HG03469 (cell line): Measurements from ENCODE around the gene TMEM72.

Source experiments
- ATAC-seq: cut with Tn5 transposase; IDR thresholded peaks from one replicate; pipeline ENCODE4 v1.9.1; 2021; ENCODE audit warnings: mild to moderate bottlenecking, moderate library complexity, moderate number of reproducible peaks; ENCODE audit not compliant: unreplicated experiment

Gene TMEM72

DNA sequence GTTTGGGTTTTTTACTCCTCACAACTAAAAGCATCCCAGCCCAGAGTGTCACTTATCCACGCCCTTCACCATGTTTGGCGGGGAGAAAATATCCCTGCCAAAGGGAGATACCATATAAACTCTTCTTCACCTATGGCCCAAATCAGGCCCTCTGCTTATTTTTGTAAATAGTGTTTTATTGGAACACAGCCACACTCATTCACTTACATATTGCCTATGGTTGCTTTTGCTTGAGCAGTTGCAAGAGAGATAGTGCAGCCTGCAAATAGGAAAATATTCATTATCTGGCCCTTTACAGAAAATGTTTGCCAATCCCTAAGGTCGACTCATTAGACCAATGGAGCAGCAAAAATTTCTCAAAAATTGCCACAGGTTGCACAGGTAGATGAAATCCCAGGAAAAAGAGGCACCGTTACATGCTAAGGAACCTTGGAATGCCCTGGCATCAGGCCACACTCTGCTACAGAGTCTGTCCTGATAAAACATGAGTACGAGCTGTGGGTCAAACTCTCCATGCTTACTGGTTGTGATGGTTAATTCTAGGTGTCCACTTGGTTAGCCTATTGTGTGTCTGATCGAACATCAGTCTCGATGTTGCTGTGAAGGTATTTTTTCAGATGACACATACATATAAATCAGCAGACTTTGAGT is 40.6 kb downstream of the TMEM72 start:
- no peak for ATAC-seq

DNA sequence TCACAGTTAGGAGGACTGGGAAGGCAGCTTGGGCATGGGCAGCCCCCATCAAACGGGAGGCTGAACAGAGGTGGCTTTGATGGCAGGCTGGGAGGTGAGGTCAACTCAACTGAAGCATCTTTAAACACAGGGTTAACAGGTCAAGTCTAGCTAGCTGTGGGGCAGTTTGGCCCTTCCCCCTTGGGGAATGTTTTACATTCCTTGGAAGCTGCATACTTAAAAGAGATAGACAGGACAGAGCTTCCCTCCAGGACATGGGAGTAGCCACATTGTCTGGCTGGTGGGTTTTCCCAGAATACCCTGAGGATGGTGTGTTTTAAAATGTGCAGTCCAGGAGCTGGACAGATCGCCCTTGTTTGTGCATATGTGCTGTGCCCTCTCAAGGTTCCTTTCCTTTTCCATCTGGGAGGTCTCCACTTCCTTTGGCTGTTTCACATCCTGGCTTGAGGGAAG is 41.7 kb downstream of the TMEM72 start:
- no peak for ATAC-seq

DNA sequence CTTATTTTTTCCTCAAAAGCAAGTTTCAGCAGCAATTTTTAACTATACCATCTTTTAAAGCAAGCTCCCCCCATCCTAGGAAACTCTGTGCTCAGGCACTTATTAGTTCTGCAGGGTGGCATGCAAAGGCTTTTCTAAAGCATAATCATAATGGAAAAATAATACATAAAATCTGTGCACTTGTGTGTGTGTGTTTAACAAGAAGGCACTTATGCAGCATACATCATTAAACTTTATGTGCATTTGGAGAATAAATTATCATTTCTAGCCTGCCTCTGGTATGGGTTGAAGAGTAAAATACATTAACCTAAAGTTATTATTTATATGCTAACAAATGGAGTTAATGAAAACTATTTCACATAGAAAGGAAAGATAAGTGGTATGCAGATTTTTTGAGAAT is 42.9 kb downstream of the TMEM72 start:
- ATAC-seq: no peak

DNA sequence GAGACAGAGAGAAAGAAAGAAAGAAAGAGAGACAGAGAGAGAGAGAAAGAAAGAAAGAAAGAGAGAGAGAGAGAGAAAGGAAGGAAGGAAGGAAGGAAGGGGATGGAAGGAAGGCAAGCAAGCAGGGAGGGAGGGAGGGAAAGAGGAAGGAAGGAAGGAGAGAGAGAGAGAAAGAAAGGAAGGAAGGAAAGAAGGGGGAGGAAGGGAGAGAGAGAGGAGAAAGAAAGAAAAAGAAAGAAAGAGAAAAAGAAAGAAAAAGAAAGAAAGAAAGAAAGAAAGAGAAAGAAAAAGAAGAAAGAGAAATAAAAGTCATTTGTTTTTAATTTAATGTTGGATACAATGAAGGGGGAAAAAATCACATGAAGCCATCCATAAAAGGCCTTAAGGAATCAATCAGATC is 43.8 kb downstream of the TMEM72 start:
- ATAC-seq: no peak

DNA sequence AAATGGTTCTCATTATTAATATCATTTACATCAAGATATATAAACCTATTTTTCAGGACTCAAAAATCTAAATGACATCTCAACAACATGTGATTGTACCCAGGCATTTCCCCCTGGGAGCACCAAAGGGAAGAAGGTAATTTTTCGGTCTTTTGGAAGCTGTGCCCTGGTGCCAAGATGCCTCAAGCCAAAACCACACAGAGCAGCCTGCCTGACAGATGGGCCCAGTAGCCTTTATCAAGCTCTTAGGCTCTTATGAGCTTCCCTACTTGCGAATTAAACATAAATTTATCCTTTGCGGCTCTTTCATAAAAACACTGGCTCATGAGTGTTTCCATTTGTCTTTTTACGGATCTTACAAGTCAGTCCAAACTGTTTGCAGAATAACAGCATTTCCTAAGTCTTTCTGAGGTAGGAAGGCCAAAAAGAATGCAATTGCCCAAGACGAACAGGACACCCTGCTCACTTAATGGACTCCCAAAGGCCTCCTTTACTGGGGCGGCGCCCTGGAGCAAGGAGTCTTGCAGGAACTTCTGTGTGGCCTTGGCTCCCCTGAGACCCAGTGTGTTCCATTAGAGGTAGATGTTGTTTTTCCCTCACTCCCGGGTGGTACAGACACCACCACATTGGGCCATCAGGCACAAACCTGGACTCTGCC is 44.4 kb downstream of the TMEM72 start:
- no peak for ATAC-seq

DNA sequence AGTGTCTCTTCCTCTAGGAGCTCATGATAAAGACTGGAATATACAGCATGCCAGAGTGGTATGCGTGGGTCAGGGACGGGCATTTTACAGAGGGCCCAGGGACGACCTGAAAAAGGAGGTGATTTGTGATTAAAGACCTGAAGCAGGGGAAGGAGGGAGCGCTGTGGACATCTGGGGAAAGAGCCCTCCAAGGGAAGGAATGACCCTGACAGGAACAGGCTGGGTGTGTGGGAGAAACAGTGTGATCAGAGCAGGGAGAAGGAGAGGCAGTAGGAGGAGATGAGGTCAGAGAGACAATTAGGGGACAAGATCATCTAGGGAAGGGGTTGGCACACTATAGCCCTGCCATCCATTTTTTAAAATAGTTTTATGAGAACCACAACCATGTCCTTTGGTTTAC is 45.1 kb downstream of the TMEM72 start:
- no peak for ATAC-seq

DNA sequence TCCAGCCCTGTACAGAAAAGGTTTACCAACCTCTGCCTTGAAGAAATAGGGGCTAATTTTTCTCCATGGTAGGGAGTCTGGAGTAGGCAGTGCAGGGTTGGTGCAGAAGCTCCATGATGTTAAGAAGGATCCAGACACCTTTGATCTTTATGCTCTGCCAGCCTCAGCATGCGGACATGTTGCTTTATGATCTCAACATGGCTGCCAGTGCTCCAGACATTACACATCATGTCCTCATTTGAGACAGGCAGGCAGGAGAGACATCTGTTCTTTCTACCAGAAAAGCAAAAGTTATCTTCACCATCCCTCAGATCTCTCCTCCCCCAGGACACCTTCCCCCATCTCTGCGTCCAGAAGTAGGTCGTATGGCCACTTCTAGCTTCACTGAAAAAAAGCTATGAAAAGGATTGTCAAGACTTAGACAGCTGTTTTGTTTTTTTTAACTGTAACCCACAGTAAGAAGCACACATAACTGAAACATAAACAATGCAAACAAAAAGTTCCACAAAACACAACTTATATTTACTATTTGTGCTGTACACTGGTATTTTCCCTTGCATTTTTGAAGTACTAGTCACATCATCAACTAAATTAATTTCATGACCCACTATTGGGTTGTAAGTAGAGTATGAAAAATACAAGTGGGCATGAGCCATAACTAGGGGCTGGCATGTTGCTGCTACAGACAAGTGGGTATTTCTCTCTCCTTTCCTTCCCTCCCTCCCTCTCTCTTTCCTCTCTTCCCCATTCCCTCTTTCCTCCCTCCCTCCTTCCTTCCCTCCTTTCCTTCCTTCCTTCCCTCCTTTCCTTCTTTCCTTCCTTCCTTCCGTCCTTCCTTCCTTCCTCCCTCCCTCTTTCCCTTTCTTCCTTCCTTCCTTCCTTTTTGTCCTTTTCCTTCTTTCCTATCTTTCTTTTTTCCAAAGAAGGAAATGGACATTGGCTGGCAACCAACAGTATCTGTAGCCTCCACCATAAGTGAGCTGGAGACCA is 45.9 kb downstream of the TMEM72 start:
- ATAC-seq: no peak

DNA sequence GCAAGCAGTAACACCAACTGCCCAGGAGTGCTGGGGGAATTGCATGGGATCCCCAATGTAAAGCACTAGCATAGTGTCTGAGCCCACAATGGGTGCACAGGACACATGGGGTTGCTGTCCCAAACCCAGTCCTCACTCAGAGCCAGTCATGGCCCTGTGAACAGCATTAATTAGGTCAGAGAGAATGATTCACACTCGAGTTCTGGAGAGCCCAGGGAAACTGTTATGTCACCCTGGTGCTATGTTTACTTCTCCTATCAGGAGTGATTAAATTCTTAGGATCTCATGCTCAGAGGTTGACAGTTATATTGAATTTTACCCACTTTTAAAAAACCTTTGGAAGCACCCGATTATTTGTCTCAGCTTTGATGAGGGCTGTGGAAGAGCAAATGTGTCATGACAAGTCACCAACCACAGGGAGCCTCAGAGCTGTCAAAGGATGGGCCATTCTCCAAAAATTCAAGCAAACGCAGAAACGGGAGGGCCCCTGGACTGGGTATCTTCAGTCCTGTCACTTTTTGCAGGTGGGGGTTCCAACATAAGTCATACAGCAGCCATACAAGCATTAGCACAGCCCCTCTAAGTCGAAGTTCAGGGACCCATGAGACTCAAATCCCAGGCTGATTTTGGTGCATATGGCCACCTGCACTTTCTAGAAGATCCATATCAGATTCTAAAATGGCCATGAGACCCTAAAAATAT is 47.2 kb downstream of the TMEM72 start:
- ATAC-seq: no peak

DNA sequence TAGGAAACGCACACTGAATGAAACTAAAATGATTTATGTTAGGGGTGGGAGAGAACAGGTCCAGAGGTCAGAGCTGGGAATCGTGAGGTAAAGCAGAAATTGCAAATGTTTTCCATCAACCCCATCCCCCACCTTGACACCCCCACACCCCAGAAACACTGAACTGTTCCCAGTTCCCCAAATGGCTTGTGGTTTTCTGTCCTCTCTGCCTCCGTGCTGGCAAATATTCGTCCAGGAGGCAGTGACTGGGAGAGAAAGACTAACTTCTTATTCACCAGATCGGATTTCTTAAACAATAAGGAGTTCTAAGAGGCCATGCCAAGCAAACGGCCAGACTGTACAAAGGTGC is 47.7 kb downstream of the TMEM72 start:
- no peak for ATAC-seq

DNA sequence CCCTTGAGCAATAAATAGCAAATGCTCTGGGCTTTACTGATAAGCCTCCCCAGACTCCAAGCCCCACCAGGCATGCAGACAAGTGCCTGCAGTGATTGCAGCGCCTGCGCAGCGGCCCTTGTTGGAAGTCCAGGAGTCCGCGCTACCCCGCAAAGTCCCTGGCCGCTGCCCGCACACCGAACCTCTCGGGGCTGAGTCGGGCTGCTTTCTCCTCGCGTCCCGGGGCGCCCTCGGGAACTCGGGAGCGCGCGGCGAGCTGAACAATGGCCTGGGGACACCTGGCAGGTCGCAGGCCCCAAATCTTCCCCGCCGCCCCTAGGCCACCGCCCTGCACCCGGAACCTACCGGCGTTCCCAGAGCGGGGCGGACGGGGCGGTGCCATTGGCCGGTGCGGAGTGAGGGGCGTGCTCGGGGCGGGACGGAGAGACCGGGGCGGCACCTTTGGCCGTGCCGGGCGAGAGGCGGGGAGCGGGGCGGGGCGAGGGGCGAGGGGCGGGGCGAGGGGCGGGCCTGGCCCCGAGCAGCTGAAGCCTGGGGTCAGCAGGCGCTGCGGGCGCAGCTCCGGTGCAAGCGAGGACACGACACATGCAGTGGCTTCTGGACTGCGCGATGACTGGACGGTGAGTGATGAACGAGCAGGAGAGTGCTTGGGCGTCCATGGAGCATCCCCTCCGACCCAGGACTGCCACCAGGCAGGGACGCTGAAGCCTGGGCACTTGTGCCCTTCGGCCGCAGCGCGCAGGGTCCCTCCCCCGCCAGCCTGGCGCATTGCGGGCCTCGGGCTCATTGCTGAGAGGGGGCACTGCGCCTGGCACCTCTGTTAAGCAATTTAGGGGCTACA is 48.3 kb downstream of the TMEM72 start, which contains the start of gene RASSF4:
Gene RASSF4, plus strand, starts transcription at position 556 of the 841 bp plus-strand sequence. CDS start 10,401 bp downstream, outside the sequence.
- ATAC-seq: peak; percentile 88

DNA sequence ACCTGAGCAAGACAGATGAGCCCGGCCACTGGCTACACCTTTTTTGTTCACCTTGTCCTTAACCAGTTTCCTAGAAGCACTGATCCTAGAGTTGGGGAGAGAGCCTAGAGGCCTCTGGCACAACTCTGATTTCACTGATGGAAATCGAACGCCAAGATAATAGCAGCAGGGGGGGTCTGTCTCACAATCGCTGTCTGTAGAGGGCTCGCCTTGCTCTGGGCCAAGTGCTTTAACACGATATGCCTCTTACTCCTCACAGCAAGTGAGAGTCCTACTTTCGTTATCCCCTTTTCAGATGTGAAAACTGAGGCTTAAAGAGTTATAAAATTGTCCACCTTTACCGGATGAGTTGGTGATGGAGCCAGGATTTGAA is 48.9 kb downstream of the TMEM72 start:
- no peak for ATAC-seq

DNA sequence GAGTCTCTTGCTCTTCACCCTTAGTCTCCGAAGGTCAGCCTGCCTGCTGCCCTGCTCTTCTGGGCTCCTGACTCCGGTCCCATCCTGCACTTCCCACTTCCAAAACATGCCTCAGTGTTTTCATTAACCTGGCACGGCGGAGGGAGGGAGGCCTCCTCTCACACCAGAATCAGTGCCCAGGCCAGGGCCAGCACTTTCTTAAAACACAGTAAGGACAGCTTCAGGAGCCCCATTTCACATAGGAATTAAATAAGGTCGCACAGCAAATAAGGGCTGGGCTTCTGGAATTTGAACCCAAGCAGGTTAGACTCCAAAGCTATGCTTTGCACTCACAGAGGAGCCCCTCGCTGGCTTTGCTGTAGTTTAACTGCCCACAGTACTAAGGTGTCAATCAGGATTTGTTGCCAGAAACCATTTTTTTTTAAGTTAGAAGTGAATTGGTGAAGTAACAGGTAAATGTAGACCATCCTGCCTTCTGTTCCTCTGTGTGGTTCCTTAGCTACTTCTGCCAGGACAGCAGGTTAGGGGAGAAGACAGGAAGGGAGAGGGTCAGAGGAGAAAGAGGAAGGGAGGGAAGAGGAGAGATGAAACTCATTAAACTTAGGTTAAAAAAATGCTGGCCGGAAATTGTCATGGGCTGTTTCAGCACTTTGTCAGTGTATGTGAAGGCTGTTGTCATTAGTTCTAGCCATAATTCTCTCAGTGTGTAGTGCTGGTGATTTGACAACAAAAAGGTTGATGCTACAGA is 49.5 kb downstream of the TMEM72 start:
- no peak for ATAC-seq

DNA sequence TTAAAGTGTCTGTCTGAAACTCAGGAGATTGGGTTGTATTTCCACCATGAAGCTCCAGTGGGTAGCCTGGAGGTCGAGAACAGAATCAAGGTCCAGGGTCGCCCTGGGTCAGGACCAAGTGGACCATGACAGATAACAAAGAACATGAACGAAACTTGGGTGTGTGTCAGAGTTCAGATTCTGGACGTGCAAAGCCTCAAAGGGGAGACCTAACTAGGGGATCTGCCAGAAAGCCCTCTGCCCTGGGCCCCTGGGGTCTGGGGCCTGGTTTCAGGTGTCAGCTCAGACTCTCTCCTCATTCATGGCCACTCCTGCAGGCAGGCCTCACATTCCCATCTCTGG is 50.1 kb downstream of the TMEM72 start:
- no peak for ATAC-seq

DNA sequence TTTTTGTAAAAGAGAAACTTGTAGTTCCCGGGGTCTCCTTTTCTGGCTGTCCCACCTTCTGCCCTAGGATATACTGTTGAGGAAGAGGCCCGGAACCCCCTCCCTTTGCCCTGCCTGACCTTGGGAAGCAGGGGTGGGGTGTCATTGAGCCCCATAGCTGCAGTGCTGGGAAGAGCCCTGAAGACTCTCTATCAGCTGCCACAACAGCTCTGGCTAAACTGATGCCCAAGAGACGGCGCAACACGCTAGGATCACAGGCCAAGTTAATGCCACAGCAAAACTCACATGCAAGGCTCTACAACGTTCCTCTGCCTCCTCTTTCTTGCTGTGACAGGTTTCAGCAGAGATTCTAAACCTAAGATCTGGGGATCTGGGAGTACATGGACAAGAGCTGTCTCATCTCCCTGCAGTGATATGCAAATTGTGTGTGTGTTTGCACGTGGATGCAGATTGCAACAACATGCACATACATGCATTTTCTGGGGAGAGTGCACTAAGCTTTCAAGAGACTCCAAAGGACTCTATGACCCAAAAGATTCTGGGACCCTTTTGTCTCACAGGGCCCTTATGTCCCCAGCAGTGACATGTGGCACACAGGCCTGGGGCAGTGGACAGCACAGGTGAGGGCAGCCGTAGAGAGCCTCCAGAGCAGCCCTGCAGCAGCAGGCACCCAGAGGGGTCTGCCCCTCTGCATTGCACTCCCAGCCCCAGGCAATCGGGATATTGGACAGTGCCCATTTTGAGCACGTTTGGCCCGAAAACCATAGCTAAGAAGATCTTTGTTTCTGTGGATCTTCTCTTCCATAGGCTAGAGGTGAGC is 51.0 kb downstream of the TMEM72 start:
- no peak for ATAC-seq

DNA sequence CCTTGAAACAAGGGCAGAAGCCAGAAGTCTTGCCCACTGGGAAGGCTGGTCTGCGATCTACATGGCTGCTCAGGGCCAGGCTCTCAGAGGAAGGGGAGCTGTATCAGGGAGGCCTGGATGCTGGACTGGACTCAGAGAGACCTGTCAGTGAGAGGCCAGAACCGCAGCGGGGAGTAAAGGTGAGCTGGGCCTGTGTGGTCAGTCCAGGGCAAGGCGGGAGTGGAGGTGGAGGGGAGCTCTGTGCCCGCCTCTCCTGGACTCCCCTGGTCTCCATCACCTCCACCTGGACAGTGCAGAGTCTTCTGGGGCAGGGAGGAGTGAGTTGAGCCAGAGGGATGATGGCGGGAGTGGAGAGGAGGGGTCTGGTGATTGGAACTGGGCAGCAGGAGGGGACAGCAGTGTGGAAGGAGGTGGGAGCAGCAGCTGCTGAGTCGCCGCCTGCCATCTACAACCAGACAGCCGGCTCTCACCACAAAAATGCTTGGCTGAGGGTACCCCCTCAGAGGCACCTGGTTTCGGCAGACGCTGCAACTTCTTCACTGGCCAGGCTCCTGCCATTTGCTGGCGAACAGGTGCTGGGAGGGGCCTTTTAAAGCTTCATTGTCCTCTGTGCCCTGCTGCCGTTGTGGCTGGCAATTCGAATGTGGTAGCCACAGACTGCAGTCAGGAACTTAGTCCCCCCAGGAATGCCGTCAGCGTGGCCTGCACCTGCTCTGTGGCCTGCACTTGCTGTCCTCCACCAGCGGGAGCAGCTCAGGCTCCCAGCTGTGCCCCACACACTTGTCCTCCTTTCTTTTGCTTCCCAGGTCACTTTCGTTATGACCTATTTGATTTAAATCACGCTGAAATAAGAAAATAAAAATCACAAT is 52.0 kb downstream of the TMEM72 start:
- ATAC-seq: no peak

DNA sequence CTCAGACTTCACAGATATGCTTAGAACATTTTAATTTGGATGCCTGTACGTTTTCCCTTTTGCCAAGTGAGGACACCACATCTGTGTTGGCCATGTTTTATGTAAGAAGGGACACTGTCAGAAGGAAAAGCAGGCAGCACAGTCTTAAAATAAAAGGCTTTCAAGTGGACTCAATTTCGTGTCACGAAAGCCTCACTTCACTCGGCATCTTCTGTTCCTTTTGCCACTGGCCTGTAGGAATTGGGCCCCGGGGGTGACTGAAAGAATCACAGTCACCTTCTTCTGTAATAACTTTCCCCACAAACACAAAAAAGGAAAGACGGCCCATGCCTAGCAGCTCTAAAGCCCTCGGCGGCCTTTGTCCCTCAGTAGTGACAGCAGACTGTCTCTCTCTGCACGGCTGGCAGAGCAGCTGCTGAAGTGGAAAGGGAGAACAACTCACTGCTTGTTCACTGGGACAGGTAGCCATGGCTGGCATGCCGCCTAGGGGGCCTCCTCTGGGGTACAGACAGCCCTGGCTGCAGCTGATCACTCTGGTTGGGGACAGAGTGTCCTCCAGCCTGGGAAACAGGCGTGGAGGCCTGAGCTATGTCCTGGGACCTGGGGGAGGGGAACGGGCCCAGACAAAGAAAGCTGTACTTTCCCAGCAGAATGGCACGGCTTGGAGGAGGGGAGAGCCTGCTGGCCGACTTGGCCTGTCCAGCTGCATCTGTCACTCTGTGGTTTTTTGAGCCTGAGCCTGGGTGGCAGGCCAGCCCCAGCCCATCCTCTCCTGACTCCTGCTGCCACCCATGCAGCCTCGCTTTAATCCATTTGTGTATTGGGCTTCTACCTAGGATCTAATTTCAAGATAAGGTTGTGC is 52.9 kb downstream of the TMEM72 start:
- no peak for ATAC-seq

DNA sequence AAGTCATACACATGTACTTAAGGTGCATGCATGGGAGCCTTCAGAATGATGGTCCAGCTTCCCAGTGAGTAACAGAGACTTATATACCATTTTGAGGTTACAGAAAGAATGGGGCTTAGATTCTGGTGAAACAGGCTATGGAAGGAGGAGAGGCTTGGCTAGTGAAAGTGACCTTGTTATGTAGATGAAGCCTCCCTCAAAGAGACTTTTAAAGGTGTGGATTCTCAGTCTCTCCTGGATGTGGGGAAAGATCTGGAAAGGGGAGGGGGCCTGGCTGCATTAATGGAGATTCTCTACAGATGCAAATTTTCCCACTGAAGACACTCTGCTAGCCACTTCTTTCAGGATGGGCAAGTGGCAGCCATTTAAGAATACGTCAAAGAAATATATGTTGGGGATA is 54.0 kb downstream of the TMEM72 start:
- ATAC-seq: no peak
